GDM1 (cell line): Measurements from ENCODE around the gene ATP2B2.

ENCODE experiments used
- DNase-seq: peaks from one replicate; lab custom pipeline; 2025; lab: John Stamatoyannopoulos, UW

ATP2B2 gene

DNA sequence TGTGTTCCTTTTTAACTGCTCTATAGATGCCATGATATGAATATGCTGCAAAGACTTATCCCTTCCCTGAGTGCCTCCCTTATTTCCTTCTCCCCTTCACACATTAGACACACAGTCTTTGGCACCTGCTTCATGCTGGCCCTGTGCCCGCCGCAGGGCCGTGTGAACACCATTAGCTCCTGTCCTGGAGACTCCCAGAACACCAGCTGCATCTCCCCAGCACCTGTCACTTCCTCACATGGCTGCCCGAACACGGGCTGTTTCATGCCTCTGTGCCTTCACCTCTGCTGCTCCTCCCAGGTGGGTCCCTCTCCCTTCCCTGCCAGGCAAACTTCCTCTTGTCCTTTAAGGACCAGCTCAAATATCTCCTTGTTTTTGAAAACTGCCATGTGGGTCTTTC lies 144.0 kb downstream of the ATP2B2 start:
- DNase-seq, result no peak

DNA sequence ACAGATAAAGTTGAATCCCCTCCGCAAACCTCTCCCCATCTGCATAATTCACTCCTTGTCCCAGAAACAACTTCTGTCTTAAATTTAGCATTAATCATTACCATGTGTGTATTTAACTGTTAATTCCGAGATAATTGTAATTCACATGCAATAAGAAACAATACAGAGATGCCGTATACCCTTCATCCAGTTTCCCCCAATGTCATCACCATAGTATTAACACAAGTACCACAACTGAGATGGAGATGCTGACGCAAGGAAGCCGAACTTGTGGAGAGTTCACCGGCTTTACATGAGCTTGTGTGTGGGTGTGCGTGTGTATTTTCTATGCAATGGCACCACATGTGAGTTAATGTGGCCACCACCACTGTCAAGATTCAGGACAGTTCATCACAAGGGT lies 144.9 kb downstream of the ATP2B2 start:
- DNase-seq, result no peak

DNA sequence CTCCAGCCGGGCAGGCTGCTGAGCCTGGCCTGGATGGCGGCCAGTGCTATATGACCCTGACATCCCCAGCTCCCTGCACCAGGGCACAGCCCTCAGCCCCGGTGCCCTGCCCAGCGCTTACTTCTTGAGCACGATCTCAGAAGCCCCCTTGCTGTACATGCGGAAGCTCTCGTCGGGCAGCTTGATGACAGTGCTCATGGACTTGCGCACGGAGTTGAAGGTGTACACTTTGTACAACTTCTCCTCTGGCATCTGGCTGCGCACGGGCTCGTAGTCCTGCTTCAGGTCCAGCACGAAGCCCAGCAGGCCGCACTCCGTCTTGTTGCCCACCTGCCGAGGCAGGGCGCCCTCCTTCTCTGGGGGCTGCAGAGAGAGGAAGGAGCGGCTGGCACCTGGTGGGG lies 145.6 kb downstream of the ATP2B2 start:
- DNase-seq, result no peak

DNA sequence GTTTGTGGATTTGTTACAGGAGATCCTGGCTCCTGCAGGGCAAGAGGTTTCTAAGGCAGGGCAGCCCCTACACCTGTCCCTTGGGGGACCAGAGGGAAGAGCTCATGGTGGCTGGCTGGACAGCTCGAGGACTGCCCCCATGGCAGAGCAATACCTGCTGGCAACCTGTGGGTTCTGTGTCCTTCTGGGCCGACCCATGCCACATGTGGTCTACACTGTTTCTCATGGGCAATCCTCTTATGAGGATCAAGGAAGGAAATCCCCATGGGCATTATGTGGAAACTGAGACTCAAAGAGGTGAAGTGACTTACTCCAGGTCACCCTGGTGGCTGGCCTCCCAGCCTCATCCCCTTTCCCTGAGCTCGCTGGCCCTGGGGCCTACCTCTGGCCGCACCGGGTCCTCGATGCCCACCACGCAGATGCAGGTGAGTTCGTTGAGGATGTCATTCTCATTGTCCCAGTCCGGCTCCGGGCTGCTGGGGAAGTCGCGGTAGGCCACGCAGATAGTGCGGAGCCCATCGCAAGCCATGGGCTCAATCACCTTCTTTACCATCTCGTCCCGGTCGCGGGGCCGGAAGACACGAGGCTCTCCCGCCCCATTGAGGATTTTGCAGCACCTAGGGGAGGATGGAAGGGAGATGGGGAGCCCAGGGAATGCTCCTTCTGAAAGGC lies 146.9 kb downstream of the ATP2B2 start:
- DNase-seq, result no peak

DNA sequence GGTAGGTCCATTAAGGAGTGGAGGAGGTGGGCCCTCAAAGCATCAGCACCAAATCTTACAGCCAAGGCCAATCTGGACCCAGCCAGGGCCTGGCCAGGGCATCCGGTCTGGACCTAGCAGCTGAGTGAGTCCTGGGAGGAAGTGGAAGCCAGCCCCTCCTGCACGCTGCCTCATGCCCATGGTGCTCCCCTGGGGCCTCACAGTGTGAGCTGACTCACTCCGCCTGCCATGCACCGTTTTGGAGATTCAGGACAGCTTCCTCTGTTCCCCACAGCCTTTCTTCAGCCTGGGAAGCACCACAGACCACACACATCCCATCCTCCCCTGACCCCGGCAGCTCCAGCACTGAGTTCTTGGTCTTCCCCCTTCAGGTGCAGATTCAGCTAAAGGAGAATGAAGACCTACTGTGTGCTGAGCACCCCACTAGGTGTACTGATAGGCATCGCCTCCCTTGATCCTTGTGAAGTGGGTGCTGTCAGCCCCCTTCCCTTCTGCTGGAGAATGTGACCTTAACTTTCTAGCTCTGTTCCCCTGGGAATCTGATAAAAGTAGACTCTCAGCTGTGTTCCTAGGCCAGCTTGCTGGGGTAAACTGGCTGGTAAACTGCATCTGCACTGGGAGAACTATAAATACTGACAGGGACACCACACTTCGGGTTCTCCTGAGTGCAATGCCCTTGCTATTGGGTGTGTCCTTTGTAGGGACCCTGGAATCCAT lies 147.6 kb downstream of the ATP2B2 start:
- peak; percentile 24 for DNase-seq

DNA sequence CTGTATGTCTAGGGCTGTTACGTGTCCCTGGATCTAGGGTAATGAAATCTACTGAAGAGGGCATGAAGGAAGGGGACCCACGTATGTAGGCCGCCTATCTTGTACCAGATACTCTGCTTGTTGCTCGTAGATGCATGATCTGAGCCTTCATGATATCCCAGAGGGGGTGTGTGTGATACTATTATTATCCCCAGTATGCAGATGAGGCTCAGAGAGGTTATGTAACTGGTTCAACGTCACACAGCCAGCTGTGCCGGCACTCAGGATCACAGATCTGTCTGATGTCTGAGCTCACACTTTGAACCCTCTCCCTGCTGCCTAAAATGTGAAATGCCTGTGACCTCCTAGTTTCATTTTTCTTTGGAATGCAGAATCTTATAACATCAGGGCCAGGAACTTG lies 148.3 kb downstream of the ATP2B2 start:
- no peak for DNase-seq

DNA sequence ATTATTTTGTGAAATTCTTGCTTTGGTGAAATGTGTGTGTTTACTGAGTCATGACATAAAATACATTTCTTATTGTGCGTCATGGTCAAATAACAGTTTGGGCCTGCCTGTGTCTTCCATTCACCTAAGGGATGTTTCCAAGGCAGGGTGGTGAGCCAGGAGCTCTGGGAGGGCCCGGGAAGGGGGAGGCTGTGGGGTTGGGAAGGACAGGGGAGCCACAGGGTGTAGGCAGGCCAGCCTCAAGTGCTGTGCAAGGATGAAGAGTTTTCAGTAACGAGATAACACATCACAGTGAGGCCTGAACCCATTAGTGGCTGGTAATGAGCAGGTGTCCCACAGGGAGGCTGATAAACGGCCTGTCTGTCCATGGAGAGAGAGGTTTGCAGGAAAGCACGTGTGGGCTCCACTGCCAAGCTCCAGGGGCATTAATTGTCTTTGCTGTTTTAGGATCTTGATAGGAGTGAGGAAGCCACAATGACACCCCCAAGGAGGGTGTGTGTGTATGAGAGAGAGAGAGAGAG lies 148.9 kb downstream of the ATP2B2 start:
- DNase-seq, result no peak

DNA sequence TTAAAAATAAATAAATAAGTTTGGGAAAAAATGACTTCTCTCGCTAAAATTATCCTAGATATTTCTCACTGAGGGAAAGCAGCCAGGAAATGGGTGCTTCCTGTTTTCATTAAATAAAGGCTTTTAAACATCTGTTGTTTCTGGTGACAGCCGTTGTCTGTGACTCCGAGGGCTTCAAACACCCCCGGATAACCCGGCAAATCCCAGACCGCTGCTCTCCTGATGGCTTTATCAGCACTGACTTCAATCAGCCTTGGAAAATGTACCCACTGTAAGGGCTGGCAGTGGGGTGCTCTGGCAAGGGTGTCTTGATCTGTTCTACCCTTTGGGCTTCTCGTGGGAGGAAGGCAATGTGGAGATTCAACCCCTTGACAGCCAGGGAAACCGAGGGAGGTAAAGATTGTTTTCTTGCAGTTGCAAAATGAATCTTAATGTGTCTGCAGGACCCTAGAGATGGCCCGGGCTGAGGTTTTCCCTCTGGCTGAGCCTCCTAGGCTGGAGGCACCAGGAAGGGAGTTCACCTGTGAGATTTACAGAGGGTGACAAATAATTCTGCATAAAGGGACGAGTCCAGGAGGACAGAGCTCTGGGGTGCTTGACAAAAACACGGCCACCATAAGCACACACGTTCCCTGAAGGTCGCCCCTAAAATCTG lies 150.9 kb downstream of the ATP2B2 start:
- DNase-seq, result no peak

DNA sequence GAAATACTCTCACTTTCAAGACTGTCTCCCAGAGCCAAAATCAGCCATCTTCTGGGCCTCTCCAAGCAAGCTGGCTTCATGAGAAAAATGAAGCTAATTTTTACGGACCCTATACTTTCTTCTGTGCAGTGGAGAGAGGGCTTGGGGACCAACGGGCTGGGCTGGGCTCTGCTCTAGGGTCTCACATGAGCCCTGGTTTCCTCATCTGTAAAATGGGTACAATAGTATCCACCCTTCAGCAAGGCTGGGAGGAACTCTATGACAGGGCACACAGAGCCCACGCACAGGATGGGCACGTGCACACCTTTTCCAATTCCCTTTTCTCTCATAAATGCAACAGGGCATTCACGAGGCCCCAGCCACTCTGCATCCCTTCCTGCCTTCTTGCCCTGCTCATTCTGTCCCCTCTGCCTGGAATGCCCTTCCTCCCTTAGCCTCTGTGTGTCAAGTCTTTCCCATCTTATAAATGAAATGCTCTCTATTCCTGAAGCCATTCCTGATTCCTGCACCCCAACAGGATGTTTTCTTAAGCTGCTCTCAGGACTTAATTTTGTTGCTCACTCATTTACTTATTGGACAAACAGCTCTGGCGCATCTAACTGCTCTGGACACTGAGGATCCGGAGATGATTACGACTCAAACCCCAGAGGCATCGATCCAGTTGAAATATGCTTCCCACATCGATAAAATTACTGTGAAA lies 151.6 kb downstream of the ATP2B2 start:
- DNase-seq, result no peak

DNA sequence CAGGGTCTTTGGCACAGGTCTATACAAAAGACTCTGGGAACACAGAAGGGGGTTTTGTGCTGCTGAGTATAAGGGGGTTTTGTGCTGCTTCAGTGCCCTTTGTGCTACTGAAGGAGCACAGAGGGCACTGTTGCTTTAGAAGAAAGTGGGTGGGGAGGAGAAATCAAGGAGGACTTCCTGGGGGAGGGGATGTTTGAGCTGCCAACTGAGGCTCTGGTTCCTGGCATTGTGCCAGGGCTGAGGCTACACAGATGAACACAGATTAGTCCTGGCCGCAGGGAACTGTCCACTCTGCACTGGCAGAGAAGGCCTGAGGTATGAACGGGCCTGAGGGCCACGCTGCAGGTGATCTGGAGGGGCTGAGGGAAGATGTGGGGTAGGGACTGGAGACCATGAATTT lies 152.2 kb downstream of the ATP2B2 start:
- no peak for DNase-seq

DNA sequence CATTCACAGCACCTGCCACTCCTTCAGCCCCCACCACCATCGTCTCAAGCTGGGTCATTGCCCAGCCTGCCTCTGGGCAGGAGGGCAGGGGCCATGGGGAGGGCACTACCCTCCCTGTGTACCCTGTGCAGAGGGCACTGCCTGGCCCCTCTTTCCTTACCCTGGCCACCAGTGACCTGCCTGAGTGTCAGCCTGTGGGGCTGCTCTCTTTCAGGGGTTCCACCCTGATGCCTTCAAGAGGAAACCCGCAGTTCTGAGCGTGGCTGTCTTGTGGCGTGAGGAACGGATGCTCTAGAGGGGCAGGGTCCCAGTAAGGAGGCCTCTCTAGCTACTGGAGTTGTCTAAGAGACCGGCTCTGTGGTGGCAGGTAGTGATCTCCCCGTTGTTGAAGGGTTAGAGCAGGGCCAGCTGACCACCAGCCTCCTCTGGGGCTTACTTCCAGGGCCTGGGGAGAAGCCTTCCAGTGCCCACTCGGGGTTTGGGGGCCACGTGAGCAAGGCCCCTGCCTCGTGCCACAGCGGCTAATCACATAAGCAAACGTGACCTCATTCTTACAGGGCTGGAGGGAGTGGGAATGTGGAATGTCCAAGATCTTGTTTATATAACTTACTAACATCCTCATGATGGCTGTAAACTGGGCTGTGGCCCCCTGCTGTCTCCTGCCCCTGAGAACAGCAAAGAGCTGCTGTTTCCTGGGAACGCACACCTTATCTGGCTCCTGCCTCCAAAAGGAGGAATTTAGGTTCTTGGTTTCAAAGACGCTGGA lies 153.1 kb downstream of the ATP2B2 start:
- DNase-seq, result no peak

DNA sequence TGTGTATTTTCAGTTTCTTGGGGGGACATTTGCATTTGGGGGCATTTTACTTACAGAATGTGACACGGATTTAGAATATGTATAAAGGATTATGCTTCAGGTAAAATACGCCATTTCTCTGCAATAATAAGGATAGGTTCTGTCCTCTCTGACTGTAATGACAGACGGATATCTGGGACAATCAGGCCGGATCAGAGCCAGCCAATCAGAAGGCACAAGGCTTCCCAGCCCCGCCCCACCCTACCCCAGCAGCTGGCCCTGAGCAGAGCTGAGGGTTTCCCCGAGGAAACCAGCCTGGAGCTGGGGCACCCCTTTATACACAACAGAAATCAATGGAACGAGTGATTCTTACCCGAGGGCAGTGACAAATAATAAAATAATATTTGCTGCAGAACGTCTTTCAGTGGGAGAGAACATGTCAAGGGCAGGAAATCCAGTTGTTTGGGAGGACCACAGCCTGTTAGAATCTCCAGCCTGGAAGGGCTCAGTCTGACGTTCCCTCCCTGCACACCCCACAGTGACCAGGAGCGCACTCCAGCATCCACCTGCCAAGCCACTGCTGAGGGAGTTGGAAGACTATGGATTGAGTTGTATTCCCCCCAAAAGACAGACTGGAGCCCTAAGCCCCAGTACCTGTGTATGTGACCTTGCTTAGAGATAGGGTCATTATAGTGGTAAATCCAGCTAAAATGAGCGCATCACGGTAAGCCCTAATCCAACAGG lies 154.2 kb downstream of the ATP2B2 start:
- DNase-seq, result no peak

DNA sequence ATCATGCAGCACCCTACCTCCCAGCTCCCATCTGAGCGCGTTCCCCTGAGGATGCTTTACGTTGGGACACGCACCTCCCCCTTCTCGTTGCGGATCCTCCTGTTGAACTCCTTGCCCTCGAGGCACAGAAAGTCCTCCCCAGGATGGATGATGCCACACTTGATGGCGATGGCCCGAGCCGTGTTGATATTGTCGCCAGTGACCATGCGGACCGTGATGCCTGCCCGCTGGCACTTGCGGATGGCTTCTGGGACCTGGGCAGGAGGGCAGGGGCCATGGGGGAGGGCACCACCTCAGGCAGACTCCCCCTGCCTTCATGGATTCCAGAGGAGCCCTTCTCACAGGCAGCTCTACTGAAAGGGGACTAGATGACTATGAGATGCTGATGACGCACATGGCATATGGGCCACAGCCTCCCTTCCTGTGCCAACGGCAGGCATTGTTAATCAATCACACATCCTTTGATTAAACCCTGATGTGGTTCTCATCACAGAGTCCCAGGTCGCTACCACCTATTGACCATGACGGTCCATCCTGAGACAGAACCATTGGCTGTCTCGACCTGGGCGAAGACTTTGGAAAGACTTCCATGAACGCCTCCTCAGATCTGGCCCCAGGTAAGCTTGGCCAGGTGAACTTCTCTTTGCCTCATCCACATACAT lies 154.9 kb downstream of the ATP2B2 start:
- DNase-seq, result no peak

DNA sequence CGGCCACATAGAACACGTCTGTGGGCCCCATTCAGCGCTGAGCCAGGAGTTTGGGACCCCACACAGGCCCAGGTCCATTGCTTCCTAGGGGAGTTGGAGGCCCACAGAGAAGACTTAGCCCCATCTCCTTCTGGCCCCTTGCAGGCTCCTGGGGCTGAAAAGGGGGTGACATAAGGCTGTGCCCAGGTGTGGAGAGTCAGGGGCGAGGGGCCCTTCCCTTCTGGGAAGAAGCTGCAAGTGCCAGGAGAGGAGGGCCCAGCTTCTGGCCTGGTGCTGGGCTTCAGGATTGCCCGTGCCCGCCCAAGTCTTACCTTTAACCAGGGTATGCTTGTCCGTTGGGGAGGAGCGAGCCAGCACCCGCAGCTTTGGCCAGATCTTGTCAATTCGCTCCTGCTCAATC lies 155.6 kb downstream of the ATP2B2 start:
- DNase-seq, result no peak

DNA sequence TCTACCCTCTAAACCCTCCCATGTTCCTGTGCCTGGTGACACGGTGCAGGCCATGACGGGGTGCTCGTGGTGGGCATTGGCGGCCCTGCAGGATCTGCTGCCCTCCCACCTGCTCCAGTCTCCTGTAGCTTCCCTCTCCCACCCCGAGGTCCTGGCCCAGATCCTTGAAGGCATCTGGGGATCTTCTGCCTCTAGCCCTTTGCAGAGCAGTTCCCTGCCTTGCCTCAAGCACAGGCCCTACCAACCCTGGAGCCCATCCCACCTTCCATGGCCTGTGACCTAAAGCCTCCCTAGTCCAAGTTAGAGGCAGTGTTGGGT lies 157.0 kb downstream of the ATP2B2 start:
- DNase-seq, result no peak

DNA sequence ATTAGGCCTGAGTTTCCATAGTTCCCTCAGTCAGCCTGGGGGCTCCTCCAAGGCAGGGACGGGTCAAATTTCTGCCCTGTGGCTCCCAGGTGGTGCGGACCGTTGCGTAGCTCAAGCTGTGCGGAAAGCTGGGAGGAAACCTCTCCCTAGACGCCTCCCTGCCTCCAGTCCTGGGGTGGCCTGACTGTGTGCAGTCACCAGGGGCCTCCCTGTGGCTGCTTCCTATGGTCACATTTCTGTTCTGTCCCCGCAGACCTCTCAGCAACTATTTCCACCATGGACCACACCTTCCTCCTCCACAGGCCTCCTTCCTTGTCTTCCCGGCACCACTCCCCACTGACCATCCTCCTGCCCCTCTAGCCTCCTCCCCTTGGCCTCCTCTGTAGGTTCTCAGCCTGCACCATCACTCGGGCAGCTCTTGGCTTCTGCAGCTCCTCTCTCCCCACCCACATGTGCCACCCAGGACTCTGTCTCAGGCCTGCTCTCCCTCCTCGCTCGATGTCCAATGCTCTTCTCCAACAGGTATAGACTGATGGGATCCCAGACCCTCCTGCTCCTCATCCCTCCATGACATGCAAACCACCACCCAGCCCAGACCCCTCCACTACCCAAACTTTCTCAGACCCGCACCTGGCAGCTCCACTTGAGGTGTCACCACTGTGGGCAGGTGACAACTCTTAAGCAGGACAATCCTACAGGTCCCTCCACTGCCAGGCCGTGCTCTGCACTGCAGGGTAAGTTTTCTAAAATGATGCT lies 157.6 kb downstream of the ATP2B2 start:
- no peak for DNase-seq

DNA sequence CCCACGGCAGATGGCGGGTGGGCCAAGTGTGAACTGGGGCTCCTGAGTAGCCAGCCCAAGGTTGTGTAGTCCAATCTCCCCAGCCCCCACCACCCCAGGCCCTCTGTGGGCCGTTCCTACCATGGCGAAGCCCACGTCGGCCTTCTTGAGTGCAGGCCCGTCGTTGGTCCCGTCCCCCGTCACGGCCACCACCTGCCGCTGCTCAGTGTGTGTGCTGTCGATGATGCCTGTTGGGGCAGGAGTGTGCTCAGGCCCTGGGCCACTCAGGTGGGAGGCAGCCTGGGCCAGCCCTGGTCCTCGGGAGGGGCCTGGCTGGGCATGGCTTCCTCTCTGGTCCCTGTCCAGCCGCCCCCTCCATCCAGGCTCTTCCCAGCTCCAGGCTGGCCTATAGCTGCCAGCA lies 159.5 kb downstream of the ATP2B2 start:
- no peak for DNase-seq

DNA sequence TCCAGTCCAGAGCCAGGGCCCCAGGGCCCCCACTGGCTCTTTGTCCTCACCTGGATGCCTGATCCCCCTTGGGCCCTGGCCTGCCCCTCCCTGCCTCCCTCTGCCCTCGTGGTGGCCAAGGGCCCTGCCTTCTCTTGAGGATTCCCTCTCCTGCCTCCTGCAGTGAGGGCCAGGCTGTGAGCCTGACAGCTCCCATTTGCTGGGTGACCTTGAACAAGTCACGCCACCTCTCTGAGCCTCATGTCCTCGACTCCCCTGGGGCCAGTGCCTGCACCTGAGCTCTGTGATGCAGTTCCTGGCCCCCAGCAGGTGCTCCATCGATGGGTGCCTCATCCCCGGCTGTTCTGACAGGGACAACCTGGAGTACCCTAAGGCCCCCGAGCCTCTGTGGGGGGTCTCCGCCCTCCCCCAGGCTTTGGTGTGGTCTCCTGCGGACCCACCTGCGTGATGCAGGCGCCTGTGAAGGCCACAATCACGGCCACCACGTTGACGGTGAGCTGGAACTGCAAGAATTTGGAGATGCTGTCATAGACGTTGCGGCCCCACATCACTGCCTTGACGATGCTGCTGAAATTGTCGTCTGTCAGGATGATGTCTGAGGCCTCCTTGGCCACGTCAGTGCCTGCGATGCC lies 160.3 kb downstream of the ATP2B2 start:
- DNase-seq, result no peak

DNA sequence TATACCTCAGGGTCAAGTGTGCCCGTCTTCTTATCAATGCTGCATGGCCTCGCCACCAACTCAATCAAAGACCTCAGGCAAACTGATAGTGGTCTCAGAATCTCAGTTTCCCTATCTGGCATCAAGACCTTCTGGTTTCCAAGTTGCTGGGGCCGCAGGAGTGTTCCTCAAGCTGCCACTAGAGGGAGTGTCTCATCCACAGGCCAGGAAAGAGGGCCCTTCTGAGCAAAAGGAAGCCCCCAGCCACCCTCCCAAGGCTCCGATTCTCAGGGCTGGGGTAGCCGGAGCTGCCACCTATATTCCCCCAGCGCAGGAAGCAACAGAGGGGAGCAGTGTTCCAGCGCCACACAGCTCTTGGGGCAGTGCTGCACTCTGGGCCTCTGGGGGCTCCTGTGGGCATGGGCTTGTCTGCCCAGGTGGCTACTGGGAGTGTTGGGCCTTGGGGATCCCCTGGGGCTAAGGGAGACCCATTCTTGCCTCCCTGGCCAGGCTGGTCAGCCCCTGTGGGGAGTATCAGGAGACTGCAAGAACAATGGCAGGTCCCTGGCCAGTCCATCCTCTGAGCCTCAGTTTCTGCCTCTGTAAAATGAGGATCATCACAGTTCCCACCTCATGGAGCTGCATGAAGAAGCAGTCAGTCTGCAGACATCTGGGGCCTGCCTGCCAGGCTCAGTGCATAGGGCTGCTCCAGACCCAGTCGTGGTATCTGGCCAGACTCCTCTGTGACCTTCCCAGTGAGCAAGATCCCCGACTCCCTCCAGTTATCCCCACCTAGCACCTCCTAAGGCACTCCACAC lies 161.0 kb downstream of the ATP2B2 start:
- peak; percentile 15 for DNase-seq
